ENCODE measurements around the gene ADGRG6.

ADGRG6 gene

DNA sequence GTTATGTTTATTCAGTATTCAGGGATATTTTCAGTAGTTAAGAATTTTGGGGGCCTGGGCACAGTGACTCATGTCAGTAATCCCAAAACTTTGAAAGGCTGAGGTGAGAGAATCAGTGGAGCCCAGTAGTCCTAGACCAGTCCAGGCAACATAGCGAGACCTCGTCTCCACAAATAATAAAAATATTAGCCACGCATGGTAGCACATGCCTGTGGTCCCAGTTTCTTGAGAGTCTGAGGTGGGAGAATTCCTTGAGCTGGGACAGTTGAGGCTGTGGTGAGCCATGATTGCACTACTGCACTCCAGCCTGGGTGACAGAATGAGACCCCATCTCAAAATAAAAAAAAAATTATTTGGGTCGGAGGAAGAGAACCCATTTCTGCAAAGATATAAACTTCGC lies 20.3 kb downstream of the ADGRG6 start:
- H3K4me3 ChIP-seq (ENCODE audit: insufficient read length, low read depth): no peak overlapping the region
- no peaks in the 10 kb centered on the region for H3K9me3 ChIP-seq (ENCODE audit: insufficient read depth, low read length)
- DNase-seq (ENCODE audit: low read depth, low spot score): no peak
- no peak overlapping the region for H3K9ac ChIP-seq (ENCODE audit: insufficient read length, low read depth)
- H3K4me1 ChIP-seq (ENCODE audit: insufficient read depth, insufficient read length): no peaks in the 10 kb centered on the region
- no peaks in the 10 kb centered on the region for H3K27me3 ChIP-seq (ENCODE audit: insufficient read depth, insufficient read length)
- no peak for TF ChIP-seq SUZ12 (IDR thresholded peaks at IDR 0.05; ENCODE audit: extremely low read depth, insufficient read depth, insufficient read length)
- TF ChIP-seq YY1 (IDR thresholded peaks at IDR 0.05; ENCODE audit: insufficient read depth, insufficient read length): no peak
- no peak for TF ChIP-seq ZNF274 (IDR thresholded peaks at IDR 0.05; ENCODE audit: low read depth, low read length)
- no peaks in the 10 kb centered on the region for H3K36me3 ChIP-seq (ENCODE audit: insufficient read depth, insufficient read length, low read length)

DNA sequence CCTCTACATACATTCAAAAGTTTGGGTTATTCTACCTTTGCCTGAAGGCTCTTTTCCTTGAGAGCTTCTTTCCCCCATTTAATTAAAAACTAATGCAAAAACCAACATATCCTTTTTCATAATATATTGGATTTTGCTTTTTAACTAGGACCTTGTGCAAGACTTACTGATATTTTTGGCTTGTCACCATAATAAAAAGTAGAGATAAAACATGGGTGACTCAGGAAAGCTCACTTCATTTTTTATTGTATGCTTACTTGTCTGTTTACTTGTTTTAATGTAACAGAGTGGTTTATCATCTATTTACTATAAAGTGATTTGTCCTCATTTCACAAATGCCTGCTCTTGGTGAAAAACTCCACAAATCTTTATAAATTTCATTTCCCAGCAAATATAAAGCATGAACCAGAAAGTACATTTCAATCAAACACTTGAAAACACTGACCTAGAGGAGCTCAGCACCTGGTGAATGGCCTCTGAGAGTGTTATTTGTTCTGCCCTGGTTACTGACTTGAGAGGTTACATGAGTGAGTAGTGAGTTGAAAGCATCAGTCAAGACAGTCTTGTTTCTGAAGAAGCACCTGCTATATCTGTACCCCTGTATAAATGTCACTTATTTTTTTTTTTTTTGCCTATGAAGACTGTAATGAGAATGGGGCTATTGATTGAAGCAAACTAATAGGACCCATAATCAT lies 20.8 kb downstream of the ADGRG6 start:
- no peak overlapping the region for H3K4me3 ChIP-seq (ENCODE audit: insufficient read length, low read depth)
- H3K9ac ChIP-seq (ENCODE audit: insufficient read length, low read depth): no peak overlapping the region
- DNase-seq (ENCODE audit: low read depth, low spot score): no peak
- H3K27me3 ChIP-seq (ENCODE audit: insufficient read depth, insufficient read length): no peaks in the 10 kb centered on the region
- no peaks in the 10 kb centered on the region for H3K4me1 ChIP-seq (ENCODE audit: insufficient read depth, insufficient read length)
- no peaks in the 10 kb centered on the region for H3K9me3 ChIP-seq (ENCODE audit: insufficient read depth, low read length)
- H3K36me3 ChIP-seq (ENCODE audit: insufficient read depth, insufficient read length, low read length): no peaks in the 10 kb centered on the region
- TF ChIP-seq SUZ12 (IDR thresholded peaks at IDR 0.05; ENCODE audit: extremely low read depth, insufficient read depth, insufficient read length): no peak
- no peak for TF ChIP-seq YY1 (IDR thresholded peaks at IDR 0.05; ENCODE audit: insufficient read depth, insufficient read length)
- TF ChIP-seq ZNF274 (IDR thresholded peaks at IDR 0.05; ENCODE audit: low read depth, low read length): no peak

- no peak for DNase-seq (ENCODE audit: low read depth, low spot score)
- TF ChIP-seq YY1 (IDR thresholded peaks at IDR 0.05; ENCODE audit: insufficient read depth, insufficient read length): no peak
- no peak for TF ChIP-seq ZNF274 (IDR thresholded peaks at IDR 0.05; ENCODE audit: low read depth, low read length)
- no peak for TF ChIP-seq SUZ12 (IDR thresholded peaks at IDR 0.05; ENCODE audit: extremely low read depth, insufficient read depth, insufficient read length)
- H3K36me3 ChIP-seq (ENCODE audit: insufficient read depth, insufficient read length, low read length): no peaks in the 10 kb centered on the region
- no peaks in the 10 kb centered on the region for H3K4me1 ChIP-seq (ENCODE audit: insufficient read depth, insufficient read length)
- no peak overlapping the region for H3K9ac ChIP-seq (ENCODE audit: insufficient read length, low read depth)
- no peaks in the 10 kb centered on the region for H3K27me3 ChIP-seq (ENCODE audit: insufficient read depth, insufficient read length)
- no peak overlapping the region for H3K4me3 ChIP-seq (ENCODE audit: insufficient read length, low read depth)
- no peaks in the 10 kb centered on the region for H3K9me3 ChIP-seq (ENCODE audit: insufficient read depth, low read length)
These were observed 21.6 kb downstream of the ADGRG6 start for GRCh38 chr6:142323377-142323776.

DNA sequence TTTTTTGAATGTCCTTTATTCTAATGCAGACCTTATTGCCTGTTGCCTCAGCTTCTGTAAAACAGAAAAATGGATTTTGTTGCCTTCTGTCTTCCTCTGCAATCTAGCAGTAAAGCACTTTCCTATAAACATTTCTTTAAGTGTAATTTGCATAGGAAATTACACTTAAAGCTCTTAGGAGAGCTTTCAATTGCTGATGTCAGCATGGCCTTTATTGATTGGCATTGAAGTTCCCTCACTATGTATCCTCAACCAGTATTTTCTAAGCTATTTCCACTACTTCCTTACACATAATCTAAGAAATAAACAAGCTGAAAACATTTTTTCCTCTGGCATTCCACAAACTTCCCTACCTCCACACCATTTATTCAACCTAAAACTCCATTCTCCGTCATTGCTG lies 22.3 kb downstream of the ADGRG6 start:
- H3K4me1 ChIP-seq (ENCODE audit: insufficient read depth, insufficient read length): no peaks in the 10 kb centered on the region
- no peak overlapping the region for H3K4me3 ChIP-seq (ENCODE audit: insufficient read length, low read depth)
- H3K9ac ChIP-seq (ENCODE audit: insufficient read length, low read depth): no peak overlapping the region
- no peaks in the 10 kb centered on the region for H3K27me3 ChIP-seq (ENCODE audit: insufficient read depth, insufficient read length)
- no peaks in the 10 kb centered on the region for H3K36me3 ChIP-seq (ENCODE audit: insufficient read depth, insufficient read length, low read length)
- DNase-seq (ENCODE audit: low read depth, low spot score): no peak
- TF ChIP-seq YY1 (IDR thresholded peaks at IDR 0.05; ENCODE audit: insufficient read depth, insufficient read length) (no peak), ZNF274 (IDR thresholded peaks at IDR 0.05; ENCODE audit: low read depth, low read length) (no peak), SUZ12 (IDR thresholded peaks at IDR 0.05; ENCODE audit: extremely low read depth, insufficient read depth, insufficient read length) (no peak)
- H3K9me3 ChIP-seq (ENCODE audit: insufficient read depth, low read length): no peaks in the 10 kb centered on the region

GRCh38 chr6:142325111-142325510 lies 23.3 kb downstream of the ADGRG6 start:
- Histone ChIP-seq H3K27me3 (ENCODE audit: insufficient read depth, insufficient read length) (no peaks in the 10 kb centered on the region), H3K36me3 (ENCODE audit: insufficient read depth, insufficient read length, low read length) (no peaks in the 10 kb centered on the region), H3K9me3 (ENCODE audit: insufficient read depth, low read length) (no peaks in the 10 kb centered on the region), H3K4me1 (ENCODE audit: insufficient read depth, insufficient read length) (no peaks in the 10 kb centered on the region), H3K9ac (ENCODE audit: insufficient read length, low read depth) (no peak overlapping the region), H3K4me3 (ENCODE audit: insufficient read length, low read depth) (no peak overlapping the region)
- TF ChIP-seq SUZ12 (IDR thresholded peaks at IDR 0.05; ENCODE audit: extremely low read depth, insufficient read depth, insufficient read length): no peak
- TF ChIP-seq ZNF274 (IDR thresholded peaks at IDR 0.05; ENCODE audit: low read depth, low read length): no peak
- no peak for TF ChIP-seq YY1 (IDR thresholded peaks at IDR 0.05; ENCODE audit: insufficient read depth, insufficient read length)
- DNase-seq (ENCODE audit: low read depth, low spot score): no peak

DNA sequence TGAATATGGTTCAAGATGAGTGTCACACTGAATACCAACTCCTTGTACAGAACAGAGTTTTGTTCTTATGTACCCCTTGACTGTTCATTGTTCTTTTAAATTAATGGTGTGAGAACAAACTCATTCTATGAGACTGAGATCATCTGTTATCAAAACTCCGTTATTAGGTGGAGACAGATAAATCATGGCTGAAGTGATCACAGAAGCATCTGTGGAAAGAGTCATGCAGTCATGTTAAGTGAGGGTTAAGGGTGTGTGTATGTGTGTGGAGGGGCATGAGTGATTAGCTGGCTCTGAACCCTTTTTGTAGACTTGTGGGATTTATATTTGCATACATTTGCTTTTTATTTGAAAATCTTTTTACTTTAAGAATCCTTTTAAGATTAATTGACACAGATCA lies 24.7 kb downstream of the ADGRG6 start:
- DNase-seq (ENCODE audit: low read depth, low spot score): no peak
- Histone ChIP-seq H3K27me3 (ENCODE audit: insufficient read depth, insufficient read length) (no peaks in the 10 kb centered on the region), H3K36me3 (ENCODE audit: insufficient read depth, insufficient read length, low read length) (no peaks in the 10 kb centered on the region), H3K4me3 (ENCODE audit: insufficient read length, low read depth) (no peak overlapping the region), H3K9ac (ENCODE audit: insufficient read length, low read depth) (no peak overlapping the region), H3K9me3 (ENCODE audit: insufficient read depth, low read length) (no peaks in the 10 kb centered on the region), H3K4me1 (ENCODE audit: insufficient read depth, insufficient read length) (no peaks in the 10 kb centered on the region)
- TF ChIP-seq SUZ12 (IDR thresholded peaks at IDR 0.05; ENCODE audit: extremely low read depth, insufficient read depth, insufficient read length) (no peak), ZNF274 (IDR thresholded peaks at IDR 0.05; ENCODE audit: low read depth, low read length) (no peak), YY1 (IDR thresholded peaks at IDR 0.05; ENCODE audit: insufficient read depth, insufficient read length) (no peak)

DNA sequence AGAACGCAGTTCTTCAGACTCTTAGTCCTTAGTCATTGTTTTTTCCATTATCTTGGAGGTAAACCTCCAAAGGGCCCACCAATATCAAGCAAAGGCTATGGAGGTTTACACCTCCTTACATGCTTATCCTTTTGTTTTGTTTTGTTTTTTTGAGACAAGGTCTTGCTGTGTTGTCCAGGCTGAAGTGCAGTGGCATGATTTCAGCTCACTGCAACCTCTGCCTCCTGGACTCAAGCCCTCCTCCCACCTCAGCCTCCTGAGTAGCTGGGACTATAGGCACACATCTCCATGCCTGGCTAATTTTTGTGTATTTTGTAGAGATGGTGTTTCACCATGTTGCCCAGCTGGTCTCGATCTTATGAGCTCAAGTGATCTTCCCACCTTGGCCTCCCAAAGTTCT lies 26.3 kb downstream of the ADGRG6 start:
- H3K9ac ChIP-seq (ENCODE audit: insufficient read length, low read depth): no peak overlapping the region
- TF ChIP-seq YY1 (IDR thresholded peaks at IDR 0.05; ENCODE audit: insufficient read depth, insufficient read length) (no peak), ZNF274 (IDR thresholded peaks at IDR 0.05; ENCODE audit: low read depth, low read length) (no peak), SUZ12 (IDR thresholded peaks at IDR 0.05; ENCODE audit: extremely low read depth, insufficient read depth, insufficient read length) (no peak)

More for the DNA sequence above, 26.3 kb downstream of the ADGRG6 start:
- Histone ChIP-seq H3K36me3 (ENCODE audit: insufficient read depth, insufficient read length, low read length) (no peaks in the 10 kb centered on the region), H3K9me3 (ENCODE audit: insufficient read depth, low read length) (no peaks in the 10 kb centered on the region), H3K27me3 (ENCODE audit: insufficient read depth, insufficient read length) (no peaks in the 10 kb centered on the region), H3K4me3 (ENCODE audit: insufficient read length, low read depth) (no peak overlapping the region), H3K4me1 (ENCODE audit: insufficient read depth, insufficient read length) (no peaks in the 10 kb centered on the region)
- no peak for DNase-seq (ENCODE audit: low read depth, low spot score)

All from NT2/D1 (cell line).